Stimulated activated CD4-positive, alpha-beta T cell treated with anti-CD3 and anti-CD28 coated beads, Interleukin-1b, Interleukin-23, amount 100 ng/mL, for 1 hour (primary cell): ENCODE data around the gene DCUN1D2.
"Not testable (repeated sequence)": the region's sequence is repeated elsewhere in the genome, so short reads cannot be mapped to it uniquely, and the experiment has no call there.

Experiments used
- DNase-seq, 2 donors: peaks; one replicate each; pipeline ENCODE4 v3.0.0-alpha.2; 2020; ENCODE audit warnings: low read depth in 2 of 2

Gene DCUN1D2

DNA sequence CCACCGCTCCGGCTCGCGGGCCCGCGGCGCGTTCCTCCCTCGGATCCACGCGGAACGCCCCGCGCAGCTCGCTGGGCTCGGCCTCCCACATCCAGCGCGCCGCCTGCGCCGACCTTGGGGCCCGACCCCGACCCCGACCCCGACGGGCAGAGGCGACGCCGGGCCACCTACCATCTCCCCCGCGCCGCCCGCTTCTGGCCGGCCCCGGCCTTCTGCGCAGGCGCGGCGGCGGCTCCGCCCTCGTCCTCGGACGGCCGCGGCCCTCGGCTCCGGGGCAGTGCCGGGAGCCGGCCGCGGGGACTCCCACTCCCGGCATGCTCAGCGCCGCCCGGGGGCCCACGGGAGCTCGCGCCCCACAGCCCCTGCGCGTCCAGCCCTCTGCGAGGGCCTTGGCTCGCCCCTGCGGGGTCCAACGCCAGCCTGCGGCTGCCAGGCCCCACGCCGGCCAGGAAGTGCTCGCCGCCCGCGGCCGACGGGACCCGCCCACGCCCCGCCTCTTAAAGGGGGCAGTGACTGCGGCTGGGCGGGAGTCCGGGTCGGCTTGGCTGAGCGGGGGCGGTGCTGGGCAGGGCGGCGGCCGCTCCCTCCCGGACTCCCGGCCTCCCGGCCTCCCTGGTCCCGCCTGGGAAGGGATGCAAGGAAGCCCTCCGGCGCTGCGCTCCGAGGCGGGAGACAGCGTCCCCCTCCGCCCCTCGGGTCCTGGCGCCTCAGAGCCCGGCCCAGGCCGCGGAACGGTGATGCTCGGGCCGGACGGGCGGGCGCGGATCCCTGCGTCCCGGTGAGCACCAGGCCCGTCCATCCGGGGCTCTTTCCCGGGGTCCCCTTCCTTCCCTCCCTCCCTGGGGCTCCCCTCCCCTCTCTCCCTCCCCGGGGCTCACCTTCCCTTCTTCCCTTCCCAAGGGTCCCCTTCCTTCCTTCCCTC, at the start of gene DCUN1D2:
Gene DCUN1D2 (minus strand): TSS at position 216 of the 922 bp plus-strand sequence. CDS start 42 bp downstream, at position 174.
- peak; percentile 24 to 46 for DNase-seq

DNA sequence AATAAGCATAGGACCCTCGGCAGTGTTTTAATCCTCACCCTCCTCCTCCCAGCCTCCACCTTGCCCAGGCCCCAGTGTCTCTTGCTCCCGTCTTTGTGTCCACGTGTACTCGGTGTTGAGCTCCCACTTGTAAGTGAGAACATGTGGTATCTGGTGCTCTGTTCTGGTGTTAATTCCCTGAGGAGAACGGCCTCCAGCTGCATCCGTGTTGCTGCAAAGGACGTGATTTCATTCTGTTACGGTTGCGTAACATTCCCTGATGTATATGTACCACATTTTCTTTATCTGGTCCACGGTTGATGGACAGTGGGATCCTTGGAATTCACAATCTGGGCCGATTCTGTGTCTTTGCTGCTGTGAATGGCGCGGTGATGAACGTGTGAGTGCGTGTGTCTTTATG, 49.3 kb upstream of the DCUN1D2 start:
- no peak for DNase-seq

DNA sequence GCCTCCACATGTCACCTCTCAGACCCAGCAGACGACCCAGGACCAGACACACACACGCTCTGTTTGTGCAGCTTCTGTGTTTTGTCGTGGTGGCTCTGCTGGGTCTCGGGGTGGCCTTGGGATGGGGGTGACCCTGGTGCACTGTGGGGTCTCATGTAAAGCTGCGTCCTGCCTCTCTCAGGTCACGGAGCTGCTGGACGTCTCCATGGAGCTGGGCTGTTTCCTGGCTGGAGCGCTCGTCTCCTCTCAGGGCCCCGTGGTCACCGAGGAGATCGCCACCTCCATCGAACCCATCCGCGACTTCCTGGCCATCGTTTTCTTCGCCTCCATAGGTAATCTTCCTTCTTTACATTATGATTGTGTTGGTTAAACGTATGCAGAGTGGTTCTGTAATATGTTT, 48.7 kb upstream of the DCUN1D2 start:
- no peak for DNase-seq

DNA sequence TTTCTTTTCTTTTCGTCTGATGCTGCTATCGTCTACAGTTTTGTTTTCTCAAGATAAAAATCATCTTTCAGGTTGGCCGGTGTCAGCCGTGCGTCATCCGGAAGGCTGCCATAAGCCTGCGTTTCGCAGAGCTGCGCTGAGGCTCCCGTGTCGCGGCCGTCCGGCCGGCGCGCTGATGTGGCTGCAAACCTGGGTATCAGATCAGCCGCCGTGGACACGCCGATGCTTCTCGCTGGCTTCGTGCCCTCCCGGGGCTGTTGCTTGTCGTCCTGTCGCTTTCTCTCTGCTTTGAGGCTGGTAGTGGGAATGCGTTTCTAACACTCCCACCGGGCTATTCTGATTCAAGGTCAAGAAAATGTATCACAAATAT, 48.2 kb upstream of the DCUN1D2 start:
- DNase-seq, result no peak

DNA sequence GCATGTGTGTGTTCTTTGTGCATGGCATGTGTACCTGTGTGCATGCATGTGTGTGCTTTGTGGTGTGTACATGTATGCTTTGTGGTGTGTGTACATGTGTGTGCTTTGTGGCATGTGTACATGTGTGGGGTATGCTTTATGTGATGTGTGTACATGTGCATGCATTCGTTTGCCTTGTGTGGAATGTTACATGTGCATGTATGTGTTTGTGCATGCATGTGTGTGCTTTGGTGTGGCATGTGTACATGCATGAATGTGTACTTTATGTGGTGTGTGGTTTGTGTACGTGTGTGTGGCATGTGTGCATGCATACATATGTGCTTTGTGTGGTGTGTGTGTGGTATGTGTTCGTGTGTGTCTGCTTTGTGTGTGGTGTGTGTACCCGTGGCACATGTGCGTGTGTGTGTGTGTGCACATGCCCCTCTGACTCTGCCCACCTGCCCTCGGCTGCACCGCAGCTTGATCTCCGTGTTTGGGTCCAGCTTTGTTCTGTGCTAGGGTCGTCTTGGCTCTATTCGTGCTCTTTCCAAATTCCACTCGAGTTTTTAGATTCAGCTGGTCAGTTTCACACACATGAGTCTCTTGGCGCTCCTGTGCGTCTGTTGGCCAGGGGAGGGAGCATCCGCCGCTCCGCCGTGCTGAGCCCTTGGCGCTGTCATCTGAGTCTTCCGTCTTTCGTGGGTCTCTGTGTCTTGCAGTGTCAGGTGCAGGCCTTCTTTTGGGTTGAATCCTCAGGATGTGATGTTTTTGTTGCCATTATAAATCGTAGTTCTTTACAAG, 47.6 kb upstream of the DCUN1D2 start:
- no peak for DNase-seq

DNA sequence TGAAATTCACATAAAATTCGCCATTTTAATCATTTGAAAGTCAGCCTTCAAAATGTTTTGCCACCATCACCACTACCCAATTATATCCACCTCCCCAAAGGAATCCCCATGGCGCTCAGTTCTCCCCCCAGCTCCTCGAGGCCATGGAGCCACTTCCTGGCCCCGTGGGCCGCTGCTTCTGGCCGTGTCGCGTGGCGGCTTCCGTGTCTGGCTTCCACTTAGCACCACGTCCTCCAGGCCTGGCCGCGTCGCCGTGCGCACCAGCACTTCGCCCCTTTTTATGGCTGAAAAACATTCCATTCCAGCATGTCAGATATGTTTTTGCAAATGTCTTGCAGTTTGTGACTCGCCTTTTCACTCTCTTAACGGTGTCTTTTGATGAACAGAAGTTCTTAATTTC, 46.7 kb upstream of the DCUN1D2 start:
- DNase-seq, result no peak

DNA sequence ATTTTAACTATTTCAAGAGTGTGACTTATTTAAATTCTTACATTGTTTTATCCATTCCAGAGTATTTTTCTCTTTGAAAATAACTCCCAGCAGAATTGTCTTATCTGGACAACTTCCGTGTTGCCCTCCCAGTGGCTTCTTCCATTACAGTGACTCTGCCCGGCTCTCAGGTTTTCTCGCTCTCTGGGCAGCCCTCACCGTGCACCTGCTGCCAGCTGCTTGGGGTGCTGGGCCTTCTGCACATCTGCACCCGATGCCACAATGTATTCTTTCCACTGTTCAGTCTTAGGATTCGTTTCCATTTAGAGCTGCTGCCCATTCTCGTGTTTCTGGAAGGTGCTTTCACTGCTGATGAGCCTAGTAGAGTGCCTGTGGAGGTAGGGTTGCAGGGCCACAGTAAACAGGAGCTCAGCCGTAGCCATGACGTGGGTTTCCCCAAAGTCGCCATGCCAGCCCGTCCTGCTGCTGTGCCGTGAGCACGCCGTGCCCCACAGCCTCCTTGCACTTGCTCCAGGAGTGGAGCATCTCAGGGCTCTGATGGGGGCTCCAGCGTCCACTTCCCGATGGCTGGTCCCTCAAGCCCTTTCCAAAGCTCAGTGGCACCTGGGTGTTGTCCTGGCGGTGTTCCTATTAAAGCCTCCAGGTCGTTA, 46.1 kb upstream of the DCUN1D2 start:
- no peak for DNase-seq

DNA sequence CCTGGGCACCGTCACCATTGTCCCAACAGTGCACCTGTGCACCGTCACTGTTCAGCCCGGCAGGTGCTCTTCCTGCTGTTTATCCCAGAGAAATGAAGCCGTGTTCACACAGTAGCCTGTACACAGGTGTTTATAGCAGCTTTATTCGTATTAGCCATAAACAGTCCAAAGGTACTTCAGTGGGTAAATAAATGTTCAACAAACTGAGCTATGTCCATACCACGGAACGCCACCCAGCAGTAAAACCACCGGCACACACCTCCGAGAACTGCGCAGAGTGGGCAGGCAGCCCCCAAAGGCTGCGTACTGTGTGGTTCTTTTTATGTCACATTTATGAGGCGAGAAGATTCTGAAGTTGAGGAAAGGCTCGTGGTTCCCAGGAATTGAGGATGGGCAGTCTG, 44.9 kb upstream of the DCUN1D2 start:
- no peak for DNase-seq

DNA sequence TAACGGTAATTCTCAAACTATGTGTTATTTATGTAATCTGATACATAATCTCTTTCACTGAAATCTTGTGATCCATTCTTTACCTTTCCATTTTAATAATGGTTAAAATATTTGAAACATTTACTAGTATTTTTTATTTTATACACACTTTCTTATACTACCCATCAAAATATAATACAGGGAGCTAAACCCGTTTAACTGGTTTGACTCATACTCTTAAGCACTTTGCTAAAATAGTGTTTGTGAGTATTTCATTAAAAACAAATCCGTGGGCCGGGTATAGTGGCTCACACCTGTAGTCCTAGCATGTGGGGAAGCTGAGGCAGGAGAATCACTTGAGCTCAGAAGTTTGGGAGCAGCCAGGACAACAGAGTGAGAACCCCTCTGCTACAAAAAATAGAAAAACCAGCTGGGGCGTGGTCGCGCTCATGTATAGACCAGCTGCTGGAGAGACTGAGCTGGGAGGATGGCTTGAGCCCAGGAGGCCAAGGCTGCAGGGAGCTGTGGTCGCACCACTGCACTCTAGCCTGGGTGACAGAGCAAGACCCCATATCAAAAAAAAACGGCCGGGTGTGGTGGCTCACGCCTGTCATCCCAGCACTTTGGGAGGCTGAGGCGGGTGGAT, 43.8 kb upstream of the DCUN1D2 start:
- DNase-seq, result no peak

DNA sequence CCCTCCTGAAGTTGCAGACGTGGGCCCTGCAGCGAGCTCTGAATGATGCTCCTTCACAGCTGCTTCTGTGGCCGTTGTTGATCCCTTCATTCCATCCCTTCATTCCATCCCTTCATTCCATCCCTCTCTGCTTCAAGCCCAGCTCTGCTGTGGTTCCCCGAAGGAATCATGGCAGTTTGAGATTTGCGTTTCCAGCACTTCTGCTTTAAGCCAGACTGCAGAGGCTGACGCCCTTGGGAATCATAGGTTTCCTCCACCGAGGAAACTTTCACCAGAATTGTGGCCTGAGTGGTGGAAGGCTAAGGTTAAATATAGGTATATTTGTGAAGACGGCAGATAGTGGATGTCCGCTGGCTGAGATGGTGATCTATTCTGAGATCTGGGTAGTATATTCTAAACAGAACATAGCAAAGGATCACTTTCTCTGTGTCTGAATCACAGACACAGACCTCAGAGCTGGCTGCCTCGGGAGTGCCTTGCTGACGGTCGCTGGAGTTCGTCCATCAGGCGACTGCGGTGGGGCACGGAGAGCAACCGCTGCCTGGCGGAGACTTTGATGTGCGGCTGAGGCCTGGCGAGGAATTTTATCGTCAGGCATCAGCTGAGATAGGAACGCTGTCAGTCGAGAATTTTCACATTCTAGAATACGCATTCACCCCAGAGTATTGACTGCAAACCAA, 42.8 kb upstream of the DCUN1D2 start:
- DNase-seq, result no peak

DNA sequence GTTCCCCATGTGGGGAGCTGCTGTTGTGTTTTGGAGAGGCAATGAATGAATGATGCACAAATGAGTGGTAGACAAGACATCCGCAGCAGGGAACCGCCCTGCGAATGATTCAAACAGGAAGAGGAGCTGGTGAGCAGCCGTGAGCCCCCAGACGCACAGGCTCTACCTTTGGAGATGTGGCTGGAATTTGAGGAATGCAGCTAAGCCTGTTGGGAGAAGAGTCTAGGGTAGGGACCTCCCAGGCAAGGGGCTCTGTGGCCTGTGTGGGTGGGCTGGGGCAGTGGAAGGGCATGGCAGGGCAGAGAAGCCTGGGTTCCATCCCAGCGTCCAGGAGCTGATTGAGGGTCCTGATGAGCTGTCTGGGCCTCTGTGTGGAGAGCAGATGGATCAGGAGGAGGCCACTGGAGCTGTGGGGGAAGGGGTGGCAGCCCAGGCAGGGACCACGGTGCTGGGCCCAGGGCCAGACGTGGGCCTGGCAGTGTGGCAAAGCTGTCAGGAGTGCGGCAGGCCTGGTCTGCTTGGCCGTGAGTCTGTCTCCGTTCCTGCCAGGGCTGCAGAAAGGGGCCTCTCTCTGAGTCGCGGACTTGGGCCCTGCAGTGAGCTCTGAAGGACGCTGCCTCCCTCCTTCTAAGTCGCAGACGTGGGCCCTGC, 41.8 kb upstream of the DCUN1D2 start:
- DNase-seq, result no peak

DNA sequence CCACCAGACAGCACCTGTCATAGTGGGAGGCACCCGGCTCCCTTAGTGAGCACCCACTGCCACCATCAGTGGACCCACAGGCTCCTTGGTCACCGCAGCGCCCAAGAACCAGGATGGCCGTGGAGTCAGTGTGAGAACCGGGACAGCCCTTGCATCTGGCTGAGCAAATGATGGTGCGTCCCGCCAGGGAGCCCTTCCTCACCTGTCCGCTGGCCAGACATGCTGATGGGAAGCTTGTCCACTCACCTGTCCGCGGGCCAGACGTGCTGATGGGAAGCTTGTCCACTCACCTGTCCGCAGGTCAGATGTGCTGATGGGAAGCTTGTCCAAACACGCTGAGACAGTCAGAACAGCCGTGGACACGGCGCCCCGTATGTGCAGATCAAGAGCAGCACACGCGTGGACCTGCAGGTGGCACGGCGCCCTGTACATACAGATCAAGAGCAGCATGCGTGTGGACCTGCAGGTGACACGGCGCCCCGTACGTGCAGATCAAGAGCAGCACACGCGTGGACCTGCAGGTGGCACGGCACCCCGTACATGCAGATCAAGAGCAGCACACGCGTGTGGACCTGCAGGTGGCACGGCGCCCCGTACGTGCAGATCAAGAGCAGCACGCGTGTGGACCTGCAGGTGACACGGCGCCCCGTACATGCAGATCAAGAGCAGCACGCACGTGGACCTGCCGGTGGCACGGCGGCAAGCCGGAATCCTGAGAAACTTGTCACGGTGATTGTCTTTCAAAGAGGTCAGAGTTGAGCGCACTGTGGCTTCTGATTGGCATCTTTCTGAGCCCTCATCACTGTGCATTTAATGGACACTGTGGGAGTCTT, 40.7 kb upstream of the DCUN1D2 start:
- no peak for DNase-seq

DNA sequence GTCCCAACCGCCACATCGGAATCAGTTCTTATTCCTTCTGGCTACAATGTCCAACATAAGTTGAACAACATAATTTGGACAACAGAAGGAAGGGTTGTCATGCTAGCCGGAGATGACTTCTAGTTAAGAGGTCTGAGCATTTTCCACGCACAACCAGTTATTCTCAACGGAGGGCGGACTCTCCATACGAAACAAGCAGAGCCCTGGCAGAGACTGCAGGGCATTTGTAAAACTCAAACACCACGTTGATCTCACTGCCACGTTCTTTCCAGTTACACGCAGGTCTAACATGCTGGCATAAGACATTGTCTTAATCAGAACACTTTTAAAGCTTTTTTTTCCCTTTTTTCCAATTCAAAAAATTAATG, 38.3 kb upstream of the DCUN1D2 start:
- no peak for DNase-seq

DNA sequence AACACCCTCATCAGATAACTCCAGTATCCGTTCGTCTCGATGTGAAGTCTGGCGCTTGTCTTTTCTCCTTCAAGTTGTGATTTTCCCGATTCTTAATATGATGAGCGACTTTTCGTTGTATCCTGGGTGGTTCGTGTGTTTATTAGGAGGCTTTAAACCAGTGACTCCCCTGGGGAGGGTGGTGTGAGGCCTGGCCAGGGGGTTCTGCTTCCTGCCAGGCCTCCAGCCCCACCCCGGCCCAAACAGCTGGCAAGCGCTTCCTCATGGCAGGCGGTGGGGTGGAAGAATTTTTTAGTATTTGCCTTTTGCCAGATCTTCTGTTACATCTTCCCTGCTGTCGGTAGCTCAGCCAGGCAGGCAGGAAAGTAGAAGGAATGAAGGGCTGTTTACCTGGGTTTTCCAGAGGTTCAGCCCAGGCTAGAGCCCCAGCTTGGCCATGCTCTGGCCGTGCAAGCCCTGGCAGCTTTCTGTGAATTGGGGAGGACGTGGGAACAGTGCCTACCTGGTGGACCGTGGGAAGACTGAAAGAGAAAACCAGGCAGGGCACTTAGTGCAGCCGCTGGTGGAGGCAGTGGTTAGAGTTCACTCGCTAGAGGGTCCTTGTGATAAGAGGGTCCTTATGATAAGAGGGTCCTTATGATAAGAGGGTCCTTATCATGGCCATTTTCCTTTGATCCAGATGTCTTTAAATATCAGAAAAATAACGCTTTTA, 37.7 kb upstream of the DCUN1D2 start:
- no peak for DNase-seq

DNA sequence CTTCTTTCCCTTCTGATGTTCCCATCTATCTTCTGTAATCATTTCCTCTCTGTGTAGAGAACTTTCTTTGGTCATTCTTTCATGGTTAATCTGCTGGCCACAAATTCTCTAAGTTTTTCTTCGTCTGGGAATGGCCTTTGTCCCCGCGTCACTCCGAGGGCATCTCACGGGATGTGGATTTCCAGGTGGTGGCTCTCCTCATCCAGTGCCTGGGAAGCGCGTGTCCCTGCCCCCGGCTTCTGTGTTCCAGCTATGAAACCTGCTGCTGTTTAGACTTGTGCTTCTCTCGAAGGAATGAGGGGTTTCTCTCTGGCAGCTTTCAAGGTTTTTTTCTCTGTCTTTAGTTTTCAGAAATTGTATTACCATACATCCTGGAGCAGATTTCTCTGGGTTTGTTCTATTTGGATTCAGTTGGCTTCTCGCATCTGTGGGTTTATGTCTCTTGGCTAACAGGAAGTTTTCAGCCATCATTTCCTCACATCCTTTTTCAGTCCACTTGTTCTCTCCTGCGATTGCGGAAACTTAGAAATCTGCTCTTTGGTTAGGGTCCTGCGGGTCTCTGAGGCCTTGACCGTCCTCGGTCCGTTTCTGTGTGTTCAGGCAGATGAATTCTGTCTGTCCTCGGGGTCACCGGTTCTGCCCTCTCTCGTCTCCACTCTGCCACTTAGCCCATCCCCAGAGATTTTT, 36.9 kb upstream of the DCUN1D2 start:
- no peak for DNase-seq

DNA sequence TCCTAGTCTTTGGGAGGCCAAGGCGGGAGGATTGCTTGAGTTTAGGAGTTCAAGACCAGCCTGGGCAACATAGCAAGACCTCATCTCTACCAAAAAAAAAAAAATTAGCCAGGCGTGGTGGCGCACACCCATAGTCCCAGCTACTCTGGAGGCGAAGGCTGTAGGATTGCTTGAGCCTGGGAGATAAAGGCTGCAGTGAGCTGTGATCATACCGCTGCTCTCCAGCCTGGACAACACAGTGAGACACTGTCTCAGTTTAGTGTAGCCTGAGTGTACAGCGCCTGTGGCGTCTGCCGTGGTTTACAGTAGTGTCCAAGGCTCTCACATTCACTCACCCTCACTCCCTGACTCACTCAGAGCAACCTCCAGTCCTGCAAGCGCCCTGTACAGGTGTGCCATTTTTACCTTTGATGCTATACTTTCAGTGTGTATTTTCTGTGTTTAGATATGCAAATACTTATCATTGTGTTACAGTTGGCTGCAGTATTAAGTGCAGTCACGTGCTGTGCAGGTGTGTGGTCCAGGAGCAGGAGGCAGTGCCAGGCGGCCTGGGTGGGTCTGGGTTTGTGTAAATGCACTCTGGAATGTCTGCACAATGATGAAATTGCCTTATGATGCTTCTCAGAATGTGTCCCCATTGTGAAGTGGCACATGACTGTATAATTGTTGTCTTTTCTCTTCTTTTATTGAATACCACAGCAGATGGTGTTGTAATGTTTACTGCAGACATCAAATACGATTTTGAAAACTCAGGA, 36.1 kb upstream of the DCUN1D2 start:
- DNase-seq, result no peak

DNA sequence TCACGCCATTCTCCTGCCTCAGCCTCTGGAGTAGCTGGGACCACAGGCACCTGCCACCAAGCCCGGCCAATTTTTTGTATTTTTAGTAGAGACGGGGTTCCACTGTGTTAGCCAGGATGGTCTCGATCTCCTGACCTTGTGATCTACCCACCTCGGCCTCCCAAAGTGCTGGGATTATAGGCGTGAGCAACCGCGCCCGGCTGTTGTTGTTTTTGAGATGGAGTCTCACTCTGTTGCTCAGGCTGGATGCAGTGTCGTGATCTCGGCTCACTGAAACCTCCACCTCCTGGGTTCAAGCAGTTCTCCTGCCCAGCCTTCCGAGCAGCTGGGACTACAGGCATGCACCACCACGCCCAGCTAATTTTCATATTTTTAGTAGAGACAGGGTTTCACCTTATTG, 31.9 kb upstream of the DCUN1D2 start:
- not testable (repeated sequence) for DNase-seq

DNA sequence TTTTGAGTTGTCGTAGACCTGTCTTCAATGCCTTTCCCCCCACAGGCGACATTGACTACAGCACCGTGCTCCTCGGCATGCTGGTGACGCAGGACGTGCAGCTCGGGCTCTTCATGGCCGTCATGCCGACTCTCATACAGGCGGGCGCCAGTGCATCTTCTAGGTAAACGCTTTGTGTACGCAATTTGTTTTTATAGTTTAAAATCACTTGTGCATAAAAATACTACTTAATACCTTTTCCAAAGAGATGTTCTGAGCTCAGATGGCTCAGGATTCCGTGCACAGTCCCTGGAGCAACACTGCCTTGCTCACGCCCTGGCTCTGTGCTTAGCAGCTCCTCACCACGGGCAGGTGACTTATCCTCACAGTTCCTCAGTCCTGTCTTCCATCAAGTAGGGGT, 30.1 kb upstream of the DCUN1D2 start:
- DNase-seq, result no peak
